Neural cell (in vitro differentiated cells): Measurements from ENCODE around the gene XDH. TPM values are rescaled to one million over a fixed set of nuclear protein-coding genes. Genes with fewer than 3 reads are reported as not detected.

ENCODE experiments used
- H2AFZ ChIP-seq: fragments of 200-600, 300-800 bp; sonication (generic), shearing (Covaris generic); 2 replicates; pipeline ENCODE4 v1.6.0; 2014; ENCODE audit warnings: low read depth, mild to moderate bottlenecking, antibody characterized with exemption, low read length, moderate library complexity
- H3F3A ChIP-seq: fragments of 200-600 bp; shearing (Covaris generic); 2 replicates; pipeline ENCODE4 v1.6.1; 2016; ENCODE audit warnings: mild to moderate bottlenecking, moderate library complexity, mixed read lengths, antibody characterized with exemption, low read length; ENCODE audit not compliant: insufficient read depth, poor library complexity, severe bottlenecking
- H3K27ac ChIP-seq: fragments of 200-600, 300-800 bp; sonication (generic), shearing (Covaris generic); 2 replicates; pipeline ENCODE4 v1.5.1; 2014; ENCODE audit warnings: mild to moderate bottlenecking, low read length, moderate library complexity
- H3K27me3 ChIP-seq: fragments of 300-800, 200-600 bp; sonication (generic), shearing (Covaris generic); 2 replicates; pipeline ENCODE4 v1.6.0; 2014; ENCODE audit warnings: mild to moderate bottlenecking, low read depth, low read length, moderate library complexity; ENCODE audit not compliant: insufficient read depth
- H3K36me3 ChIP-seq: fragments of 300-800, 200-600 bp; sonication (generic), shearing (Covaris generic); 2 replicates; pipeline ENCODE4 v1.5.1; 2014; ENCODE audit warnings: mild to moderate bottlenecking, antibody characterized with exemption, low read length, moderate library complexity; ENCODE audit not compliant: insufficient read depth
- H3K4me2 ChIP-seq: fragments of 300-800, 200-600 bp; sonication (generic), shearing (Covaris generic); 2 replicates; pipeline ENCODE4 v1.6.0; 2014; ENCODE audit warnings: mild to moderate bottlenecking, low read length
- H3K4me3 ChIP-seq: fragments of 300-800, 200-600 bp; sonication (generic), shearing (Covaris generic); 2 replicates; pipeline ENCODE4 v1.5.1; 2014; ENCODE audit warnings: mild to moderate bottlenecking, low read length, moderate library complexity
- H3K79me2 ChIP-seq: fragments of 200-600 bp; shearing (Covaris generic); replicated peaks from 2 replicates; pipeline ENCODE4 v1.6.0; 2014; ENCODE audit warnings: mild to moderate bottlenecking, low read length, moderate library complexity; ENCODE audit not compliant: insufficient read depth
- H3K9ac ChIP-seq: fragments of 300-800, 200-600 bp; sonication (generic), shearing (Covaris generic); 2 replicates; pipeline ENCODE4 v1.6.1; 2016; ENCODE audit warnings: mild to moderate bottlenecking, low read length, mixed read lengths
- H3K9me2 ChIP-seq: fragments of 200-600 bp; shearing (Covaris generic); 2 replicates; pipeline ENCODE4 v1.6.1; 2016; ENCODE audit warnings: mild to moderate bottlenecking, low read length, mixed read lengths; ENCODE audit not compliant: insufficient read depth
- H3K9me3 ChIP-seq: fragments of 200-600, 300-800 bp; sonication (generic), shearing (Covaris generic); 2 replicates; pipeline ENCODE4 v1.6.1; 2016; ENCODE audit warnings: mild to moderate bottlenecking, mixed run types, low read length, moderate library complexity, mixed read lengths
- H4K20me1 ChIP-seq: fragments of 200-600 bp; shearing (Covaris generic); 2 replicates; pipeline ENCODE4 v1.6.1; 2016; ENCODE audit warnings: mild to moderate bottlenecking, mixed run types; ENCODE audit not compliant: insufficient read depth
- EP300 ChIP-seq: fragments of 450-650 bp; conservative IDR thresholded peaks from 2 replicates; pipeline ENCODE4 v1.6.1; 2014; ENCODE audit warnings: antibody characterized with exemption, mild to moderate bottlenecking, moderate library complexity; ENCODE audit not compliant: poor library complexity, severe bottlenecking
- EZH2 ChIP-seq: fragments of 200-600, 300-800 bp; shearing (Covaris generic), sonication (generic); IDR thresholded peaks from 2 replicates; pipeline ENCODE4 v1.6.1; 2014; ENCODE audit warnings: antibody characterized with exemption, low read length, borderline replicate concordance, mild to moderate bottlenecking; ENCODE audit not compliant: insufficient read depth, poor library complexity, severe bottlenecking
- MXI1 ChIP-seq: fragments of 450-650 bp; conservative IDR thresholded peaks from 2 replicates; pipeline ENCODE4 v1.6.1; 2014; ENCODE audit warnings: antibody characterized with exemption, mild to moderate bottlenecking; ENCODE audit not compliant: poor library complexity, severe bottlenecking
- POLR2AphosphoS5 ChIP-seq: IDR thresholded peaks from 2 replicates; pipeline ENCODE4 v1.6.1; 2012
- RAD21 ChIP-seq: fragments of 450-650 bp; conservative IDR thresholded peaks from 2 replicates; pipeline ENCODE4 v1.6.1; 2014; ENCODE audit warnings: antibody characterized with exemption, mild to moderate bottlenecking, moderate library complexity
- SMC3 ChIP-seq: fragments of 450-650 bp; conservative IDR thresholded peaks from 2 replicates; pipeline ENCODE4 v1.6.1; 2014; ENCODE audit warnings: antibody characterized with exemption, mild to moderate bottlenecking, moderate library complexity; ENCODE audit not compliant: poor library complexity
- TAF1 ChIP-seq: IDR thresholded peaks from 2 replicates; pipeline ENCODE4 v1.6.1; 2012; ENCODE audit warnings: low read depth
- polyA plus RNA-seq: library from polyadenylated mRNA; depleted of rRNA; stranded (reverse); fragments of >200 nt; gene quantifications from 2 replicates; pipeline ENCODE4 v1.2.3, GENCODE V29; 2014
- TF ChIP-seq, protein P1 (sequence below): fragments of 450-650 bp; IDR thresholded peaks from 2 replicates; pipeline ENCODE4 v1.5.1; 2014; ENCODE audit warnings: antibody characterized with exemption, mild to moderate bottlenecking, moderate library complexity; ENCODE audit not compliant: poor library complexity, severe bottlenecking
- TF ChIP-seq, protein P2 (sequence below): IDR thresholded peaks from 2 replicates; pipeline ENCODE4 v1.6.1; 2012; ENCODE audit warnings: borderline replicate concordance

The XDH gene
- polyA plus RNA-seq, 1 donor from 2014 or later = 0.48 TPM

DNA sequence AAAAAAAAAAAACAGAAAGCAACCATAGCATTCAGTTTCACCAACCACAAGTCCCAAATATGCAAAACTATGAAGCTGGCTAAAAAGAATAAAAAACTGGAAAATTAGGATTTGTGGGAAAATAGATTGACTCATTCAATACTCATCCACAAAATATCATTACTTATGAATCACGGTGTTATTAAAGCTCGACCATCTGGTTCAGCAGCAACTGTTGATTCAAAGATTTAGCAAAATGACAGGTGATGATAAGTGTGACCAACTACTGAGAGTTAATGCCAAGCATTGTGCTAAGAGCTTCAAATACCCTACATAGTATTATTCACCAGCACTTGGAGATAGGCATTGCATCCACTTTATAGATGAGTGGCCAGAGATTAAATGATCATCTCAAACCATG, 26.2 kb upstream of the XDH start:
- Histone ChIP-seq H3K4me3 (no peak overlapping the region), H3K9me3 (peaks cover 5% of the 10 kb centered on the region), H3K27me3 (no peaks in the 10 kb centered on the region), H3K79me2 (no peaks in the 10 kb centered on the region), H3K9ac (no peak overlapping the region), H3F3A (no peaks in the 10 kb centered on the region), H4K20me1 (no peaks in the 10 kb centered on the region), H3K9me2 (no peaks in the 10 kb centered on the region), H2AFZ (no peak overlapping the region), H3K4me2 (no peak overlapping the region), H3K36me3 (no peaks in the 10 kb centered on the region), H3K27ac (no peak overlapping the region)
- no peak for TF ChIP-seq RAD21
- no peak for TF ChIP-seq SMC3
- TF ChIP-seq, protein P1, sequence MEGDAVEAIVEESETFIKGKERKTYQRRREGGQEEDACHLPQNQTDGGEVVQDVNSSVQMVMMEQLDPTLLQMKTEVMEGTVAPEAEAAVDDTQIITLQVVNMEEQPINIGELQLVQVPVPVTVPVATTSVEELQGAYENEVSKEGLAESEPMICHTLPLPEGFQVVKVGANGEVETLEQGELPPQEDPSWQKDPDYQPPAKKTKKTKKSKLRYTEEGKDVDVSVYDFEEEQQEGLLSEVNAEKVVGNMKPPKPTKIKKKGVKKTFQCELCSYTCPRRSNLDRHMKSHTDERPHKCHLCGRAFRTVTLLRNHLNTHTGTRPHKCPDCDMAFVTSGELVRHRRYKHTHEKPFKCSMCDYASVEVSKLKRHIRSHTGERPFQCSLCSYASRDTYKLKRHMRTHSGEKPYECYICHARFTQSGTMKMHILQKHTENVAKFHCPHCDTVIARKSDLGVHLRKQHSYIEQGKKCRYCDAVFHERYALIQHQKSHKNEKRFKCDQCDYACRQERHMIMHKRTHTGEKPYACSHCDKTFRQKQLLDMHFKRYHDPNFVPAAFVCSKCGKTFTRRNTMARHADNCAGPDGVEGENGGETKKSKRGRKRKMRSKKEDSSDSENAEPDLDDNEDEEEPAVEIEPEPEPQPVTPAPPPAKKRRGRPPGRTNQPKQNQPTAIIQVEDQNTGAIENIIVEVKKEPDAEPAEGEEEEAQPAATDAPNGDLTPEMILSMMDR = no peak
- TF ChIP-seq EP300 = no peak
- TF ChIP-seq, protein P2, sequence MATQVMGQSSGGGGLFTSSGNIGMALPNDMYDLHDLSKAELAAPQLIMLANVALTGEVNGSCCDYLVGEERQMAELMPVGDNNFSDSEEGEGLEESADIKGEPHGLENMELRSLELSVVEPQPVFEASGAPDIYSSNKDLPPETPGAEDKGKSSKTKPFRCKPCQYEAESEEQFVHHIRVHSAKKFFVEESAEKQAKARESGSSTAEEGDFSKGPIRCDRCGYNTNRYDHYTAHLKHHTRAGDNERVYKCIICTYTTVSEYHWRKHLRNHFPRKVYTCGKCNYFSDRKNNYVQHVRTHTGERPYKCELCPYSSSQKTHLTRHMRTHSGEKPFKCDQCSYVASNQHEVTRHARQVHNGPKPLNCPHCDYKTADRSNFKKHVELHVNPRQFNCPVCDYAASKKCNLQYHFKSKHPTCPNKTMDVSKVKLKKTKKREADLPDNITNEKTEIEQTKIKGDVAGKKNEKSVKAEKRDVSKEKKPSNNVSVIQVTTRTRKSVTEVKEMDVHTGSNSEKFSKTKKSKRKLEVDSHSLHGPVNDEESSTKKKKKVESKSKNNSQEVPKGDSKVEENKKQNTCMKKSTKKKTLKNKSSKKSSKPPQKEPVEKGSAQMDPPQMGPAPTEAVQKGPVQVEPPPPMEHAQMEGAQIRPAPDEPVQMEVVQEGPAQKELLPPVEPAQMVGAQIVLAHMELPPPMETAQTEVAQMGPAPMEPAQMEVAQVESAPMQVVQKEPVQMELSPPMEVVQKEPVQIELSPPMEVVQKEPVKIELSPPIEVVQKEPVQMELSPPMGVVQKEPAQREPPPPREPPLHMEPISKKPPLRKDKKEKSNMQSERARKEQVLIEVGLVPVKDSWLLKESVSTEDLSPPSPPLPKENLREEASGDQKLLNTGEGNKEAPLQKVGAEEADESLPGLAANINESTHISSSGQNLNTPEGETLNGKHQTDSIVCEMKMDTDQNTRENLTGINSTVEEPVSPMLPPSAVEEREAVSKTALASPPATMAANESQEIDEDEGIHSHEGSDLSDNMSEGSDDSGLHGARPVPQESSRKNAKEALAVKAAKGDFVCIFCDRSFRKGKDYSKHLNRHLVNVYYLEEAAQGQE = no peak
- TF ChIP-seq TAF1 = no peak
- TF ChIP-seq POLR2AphosphoS5 = no peak
- TF ChIP-seq MXI1 = no peak
- TF ChIP-seq EZH2 = no peak

DNA sequence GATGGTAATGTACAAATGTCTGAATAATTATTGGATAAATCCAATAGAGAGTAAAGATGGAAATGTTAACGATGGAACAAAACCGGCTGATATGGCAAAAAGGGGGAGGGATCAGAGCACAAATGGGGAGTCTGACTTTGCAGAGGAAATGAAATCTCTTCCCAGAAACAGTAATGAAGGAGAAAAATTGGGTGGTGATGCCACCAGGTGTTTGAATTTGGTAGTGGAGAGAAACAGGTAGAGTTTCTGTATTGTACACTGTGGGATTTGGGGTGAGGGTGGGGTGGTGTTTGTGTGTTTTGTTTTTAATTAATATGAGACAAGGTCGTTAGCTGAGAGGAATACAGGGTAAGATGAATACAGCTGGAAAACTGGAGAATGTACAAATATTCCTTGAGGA, 20.4 kb upstream of the XDH start:
- no peaks in the 10 kb centered on the region for H3K9me2 ChIP-seq
- TF ChIP-seq TAF1 (no peak), POLR2AphosphoS5 (no peak), MXI1 (no peak), EP300 (no peak), SMC3 (no peak), RAD21 (no peak), EZH2 (no peak)
- TF ChIP-seq, protein P2 = no peak
- TF ChIP-seq, protein P1 = no peak

More for the DNA sequence above, 20.4 kb upstream of the XDH start:
- Histone ChIP-seq H3K4me2 (no peak overlapping the region), H3K9me3 (no peaks in the 10 kb centered on the region), H3K36me3 (no peaks in the 10 kb centered on the region), H3K79me2 (no peaks in the 10 kb centered on the region), H2AFZ (no peak overlapping the region), H3K27me3 (no peaks in the 10 kb centered on the region), H3K27ac (no peak overlapping the region), H3F3A (no peaks in the 10 kb centered on the region), H4K20me1 (no peaks in the 10 kb centered on the region), H3K9ac (no peak overlapping the region), H3K4me3 (no peak overlapping the region)
